Measurements from ENCODE around the gene DCTPP1.

Gene DCTPP1

GRCh38 chr16:30395992-30396585 lies 33.7 kb downstream of the DCTPP1 start:
- Mint-ChIP-seq H3K27me3 (no peaks in the 10 kb centered on the region), H3K4me1 (peaks cover 53% of the 10 kb centered on the region)
- peak; percentile 7 for ATAC-seq

DNA sequence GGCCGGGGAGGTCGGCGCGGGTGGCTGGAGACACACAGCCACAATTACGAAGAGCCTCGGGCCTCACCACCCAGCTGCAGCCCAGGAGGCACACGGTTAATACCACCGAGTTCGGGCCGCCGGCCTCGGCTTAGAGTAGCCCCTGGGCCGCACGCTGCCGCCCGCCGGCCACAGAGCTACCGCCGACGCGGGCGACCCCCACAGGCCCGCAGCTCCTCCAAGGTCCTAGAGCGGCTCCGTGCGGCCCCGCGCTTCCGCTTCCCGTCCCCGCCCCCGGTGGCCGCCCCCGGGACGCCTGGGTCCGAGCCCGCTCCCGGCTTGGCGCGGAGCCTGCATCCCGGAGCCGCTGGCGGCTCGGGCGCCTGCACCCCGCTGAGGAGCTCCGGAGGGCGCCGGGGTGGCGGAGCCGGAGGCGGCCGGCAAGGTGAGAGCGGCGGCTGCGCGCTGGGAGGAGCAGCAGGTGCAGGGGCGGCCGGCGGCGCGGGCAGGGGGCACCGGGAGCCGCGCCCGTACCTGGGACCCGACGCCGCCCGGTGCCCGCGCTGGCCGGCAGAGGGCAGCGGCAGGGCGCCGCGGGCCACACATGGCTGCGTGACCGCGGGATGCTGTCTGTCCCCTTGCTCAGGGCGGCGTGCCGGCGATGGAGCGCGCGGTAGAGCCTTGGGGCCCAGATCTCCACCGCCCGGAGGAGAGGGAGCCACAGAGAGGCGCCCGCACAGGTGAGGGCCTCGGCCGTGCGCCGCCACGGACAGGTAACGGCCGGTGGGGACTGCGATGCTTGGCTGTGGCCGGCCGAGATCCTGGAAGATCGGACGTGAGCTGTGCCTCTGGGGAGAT lies 34.5 kb downstream of the DCTPP1 start, which contains the start of gene ZNF48:
ZNF48 (plus strand) TSS at position 266 of the 837 bp plus-strand sequence; CDS start at position 641, 375 bp downstream.
- Mint-ChIP-seq H3K4me3 (peak within 1 kb of the TSS; percentile 85), H3K27me3 (no peaks in the 10 kb centered on the region), H3K27ac (peak within 1 kb of the TSS; percentile 68), H3K36me3 (ENCODE audit: low read depth) (peaks cover 15% of the 10 kb centered on the region), H3K9me3 (no peaks in the 10 kb centered on the region), H3K4me1 (peaks cover 46% of the 10 kb centered on the region)
- peak; percentile 68 for DNase-seq
- ATAC-seq = peak; percentile 58

More at GRCh38 chr16:30395992-30396585, 33.7 kb downstream of the DCTPP1 start:
- DNase-seq = no peak
- Mint-ChIP-seq H3K27ac (peak overlapping the region; percentile 32), H3K4me3 (peak overlapping the region; percentile 85), H3K36me3 (ENCODE audit: low read depth) (peaks cover 15% of the 10 kb centered on the region), H3K9me3 (no peaks in the 10 kb centered on the region)

DNA sequence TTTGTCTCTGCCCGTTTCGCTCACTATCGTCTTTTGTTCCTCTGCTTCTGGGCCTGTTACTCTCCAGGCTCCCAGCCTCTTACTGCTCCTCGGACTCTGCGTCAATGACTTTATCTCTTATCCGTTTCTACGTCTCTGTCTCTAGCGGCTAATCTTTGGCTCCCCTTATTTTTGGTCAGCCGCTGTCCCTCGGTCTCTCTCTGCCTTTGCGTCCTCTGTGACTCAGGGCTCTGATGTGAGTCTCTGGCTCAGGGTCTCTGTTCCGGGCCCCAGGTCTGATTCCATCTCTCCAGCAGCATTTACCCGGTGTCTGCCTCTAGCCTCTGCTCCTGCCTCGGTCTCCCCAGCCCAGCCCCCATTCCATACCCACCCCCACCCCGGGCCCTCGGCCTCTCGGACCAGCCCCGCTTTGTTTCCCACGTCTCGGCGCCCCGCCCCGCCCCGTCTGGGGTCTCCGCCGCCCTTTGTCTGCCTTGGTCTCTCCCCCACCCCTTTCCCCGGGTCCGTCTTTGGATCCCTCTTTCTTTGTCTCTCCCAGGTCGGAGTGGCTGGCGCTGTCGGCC lies 35.2 kb downstream of the DCTPP1 start:
- H3K27ac Mint-ChIP-seq = peak overlapping the region; percentile 68
- H3K9me3 Mint-ChIP-seq = no peaks in the 10 kb centered on the region
- no peaks in the 10 kb centered on the region for H3K27me3 Mint-ChIP-seq
- DNase-seq (no peak), ATAC-seq (no peak)
- peaks cover 39% of the 10 kb centered on the region for H3K4me1 Mint-ChIP-seq
- H3K4me3 Mint-ChIP-seq = peak overlapping the region; percentile 85
- H3K36me3 Mint-ChIP-seq (ENCODE audit: low read depth) = peaks cover 15% of the 10 kb centered on the region

- H3K36me3 Mint-ChIP-seq (ENCODE audit: low read depth) = peaks cover 17% of the 10 kb centered on the region
- no peaks in the 10 kb centered on the region for H3K27me3 Mint-ChIP-seq
- H3K9me3 Mint-ChIP-seq = no peaks in the 10 kb centered on the region
- peak overlapping the region; percentile 96 for H3K27ac Mint-ChIP-seq
- H3K4me3 Mint-ChIP-seq = peak overlapping the region; percentile 90
- H3K4me1 Mint-ChIP-seq = peaks cover 44% of the 10 kb centered on the region
- ATAC-seq (no peak), DNase-seq (no peak)
Measured at GRCh38 chr16:30383521-30383920, 46.3 kb downstream of the DCTPP1 start.

- Mint-ChIP-seq H3K27me3 (no peaks in the 10 kb centered on the region), H3K9me3 (no peaks in the 10 kb centered on the region), H3K4me1 (peaks cover 55% of the 10 kb centered on the region), H3K4me3 (peak within 1 kb of the TSS; percentile 90), H3K36me3 (ENCODE audit: low read depth) (peaks cover 20% of the 10 kb centered on the region), H3K27ac (peak within 1 kb of the TSS; percentile 96)
- ATAC-seq = peak; percentile 57
- peak; percentile 75 for DNase-seq
Measured at GRCh38 chr16:30382111-30382881, 47.5 kb downstream of the DCTPP1 start, which contains the start of gene SEPTIN1. Gene SEPTIN1, minus strand, starts transcription at chr16:30382561. Its CDS starts 19 bp downstream, at chr16:30382542.

GRCh38 chr16:30381291-30382041 lies 48.4 kb downstream of the DCTPP1 start:
- H3K27me3 Mint-ChIP-seq = no peaks in the 10 kb centered on the region
- H3K27ac Mint-ChIP-seq = peak overlapping the region; percentile 96
- no peaks in the 10 kb centered on the region for H3K9me3 Mint-ChIP-seq
- peak overlapping the region; percentile 90 for H3K4me3 Mint-ChIP-seq
- DNase-seq (no peak), ATAC-seq (no peak)
- peaks cover 20% of the 10 kb centered on the region for H3K36me3 Mint-ChIP-seq (ENCODE audit: low read depth)
- H3K4me1 Mint-ChIP-seq = peaks cover 60% of the 10 kb centered on the region

GRCh38 chr16:30380803-30381208 lies 49.0 kb downstream of the DCTPP1 start:
- DNase-seq = no peak
- no peaks in the 10 kb centered on the region for H3K9me3 Mint-ChIP-seq
- no peak for ATAC-seq
- H3K4me1 Mint-ChIP-seq = peaks cover 62% of the 10 kb centered on the region
- H3K27me3 Mint-ChIP-seq = no peaks in the 10 kb centered on the region
- H3K4me3 Mint-ChIP-seq = peak overlapping the region; percentile 90
- peak overlapping the region; percentile 96 for H3K27ac Mint-ChIP-seq
- H3K36me3 Mint-ChIP-seq (ENCODE audit: low read depth) = peaks cover 20% of the 10 kb centered on the region

DNA sequence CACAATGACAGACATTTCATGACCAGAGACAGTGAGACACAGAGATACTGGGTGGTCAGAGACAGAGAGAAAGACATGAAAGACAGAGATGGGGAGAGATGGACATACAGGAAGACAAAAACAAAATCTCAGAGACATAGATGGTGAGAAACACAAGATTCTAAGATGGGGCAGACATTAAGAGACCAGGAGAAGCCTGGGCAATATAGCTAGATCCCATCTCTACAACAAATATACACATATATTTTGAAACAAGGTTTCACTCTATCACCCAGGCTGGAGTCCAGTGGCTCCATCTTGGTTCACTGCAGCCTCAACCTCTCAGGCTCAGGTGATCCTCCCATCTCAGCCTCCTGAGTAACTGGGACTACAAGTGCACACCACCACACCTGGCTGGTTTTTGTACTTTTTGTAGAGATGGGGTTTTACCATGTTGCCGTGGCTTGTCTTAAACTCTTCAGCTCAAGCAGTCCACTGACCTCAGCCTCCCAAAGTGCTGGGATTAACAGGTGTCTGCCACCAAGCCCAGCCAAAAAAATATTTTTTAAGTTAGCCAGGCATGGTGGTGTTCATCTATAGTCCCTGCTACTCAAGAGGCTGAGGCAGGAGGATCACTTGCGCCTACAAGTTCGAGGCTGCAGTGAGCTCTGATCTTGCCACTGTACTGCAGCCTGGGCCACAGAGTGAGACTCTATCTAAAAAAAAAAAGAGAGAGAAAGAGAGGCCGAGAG lies 49.6 kb downstream of the DCTPP1 start:
- Mint-ChIP-seq H3K9me3 (no peaks in the 10 kb centered on the region), H3K27ac (peak overlapping the region; percentile 96), H3K27me3 (no peaks in the 10 kb centered on the region), H3K36me3 (ENCODE audit: low read depth) (peaks cover 20% of the 10 kb centered on the region), H3K4me3 (peak overlapping the region; percentile 90), H3K4me1 (peaks cover 62% of the 10 kb centered on the region)
- DNase-seq = no peak
- no peak for ATAC-seq

- Mint-ChIP-seq H3K4me3 (peak overlapping the region; percentile 92), H3K4me1 (peaks cover 60% of the 10 kb centered on the region)
- DNase-seq = no peak
Measured at GRCh38 chr16:30379158-30379783, 50.6 kb downstream of the DCTPP1 start.

DNA sequence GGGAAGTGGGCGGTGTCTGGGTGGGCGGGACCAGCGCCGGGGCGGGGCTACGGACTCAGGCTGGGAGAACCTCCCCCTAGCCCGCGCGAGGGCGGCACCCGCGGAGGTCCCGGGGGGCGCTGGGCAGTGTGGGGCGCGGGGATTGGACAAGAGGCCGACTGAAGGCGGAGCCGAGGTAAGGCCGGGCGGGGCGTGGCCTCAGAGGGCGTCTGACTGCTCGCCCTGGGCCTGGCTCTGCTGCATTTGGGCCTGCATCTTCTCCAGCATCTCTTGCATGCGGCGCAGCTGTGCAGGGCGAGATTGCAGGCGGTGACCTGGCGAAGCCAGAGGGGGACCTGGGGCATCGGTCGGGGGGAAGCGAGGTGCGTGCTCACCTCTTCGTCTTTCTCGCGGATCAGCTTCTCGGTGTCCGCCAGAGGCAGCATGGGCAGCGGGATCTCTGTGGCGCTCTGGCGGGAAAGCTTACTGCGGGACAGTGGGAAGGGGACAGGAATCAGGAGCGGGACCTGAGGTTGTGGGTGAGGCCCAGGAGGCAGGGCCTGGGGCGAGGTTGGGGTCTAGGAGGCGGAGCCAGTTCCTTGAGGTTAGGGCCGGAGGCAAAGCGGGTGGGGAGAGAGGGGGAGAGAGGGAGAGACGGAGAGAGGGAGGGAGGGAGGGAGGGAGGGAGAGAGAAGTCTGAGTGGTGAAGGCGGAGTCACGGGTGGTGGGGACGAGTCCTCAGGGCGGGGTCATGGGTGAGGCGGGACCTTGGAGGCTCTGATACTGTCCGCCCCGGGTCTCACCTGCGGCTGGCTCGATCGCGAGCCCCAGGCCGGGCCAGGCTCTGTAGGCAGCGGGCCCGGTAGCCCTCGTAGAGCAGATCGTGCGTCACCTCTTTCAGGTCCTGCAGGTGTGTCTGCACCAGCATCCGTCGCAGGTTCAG lies 51.3 kb downstream of the DCTPP1 start:
- Mint-ChIP-seq H3K4me3 (peak overlapping the region; percentile 92), H3K27ac (peak overlapping the region; percentile 99), H3K27me3 (no peaks in the 10 kb centered on the region), H3K4me1 (peaks cover 56% of the 10 kb centered on the region), H3K36me3 (ENCODE audit: low read depth) (peaks cover 20% of the 10 kb centered on the region), H3K9me3 (no peaks in the 10 kb centered on the region)
- peak; percentile 100 for DNase-seq
- ATAC-seq = peak; percentile 90

More at GRCh38 chr16:30379158-30379783, 50.6 kb downstream of the DCTPP1 start:
- Mint-ChIP-seq H3K9me3 (no peaks in the 10 kb centered on the region), H3K36me3 (ENCODE audit: low read depth) (peaks cover 20% of the 10 kb centered on the region), H3K27ac (peak overlapping the region; percentile 99), H3K27me3 (no peaks in the 10 kb centered on the region)
- ATAC-seq = no peak

DNA sequence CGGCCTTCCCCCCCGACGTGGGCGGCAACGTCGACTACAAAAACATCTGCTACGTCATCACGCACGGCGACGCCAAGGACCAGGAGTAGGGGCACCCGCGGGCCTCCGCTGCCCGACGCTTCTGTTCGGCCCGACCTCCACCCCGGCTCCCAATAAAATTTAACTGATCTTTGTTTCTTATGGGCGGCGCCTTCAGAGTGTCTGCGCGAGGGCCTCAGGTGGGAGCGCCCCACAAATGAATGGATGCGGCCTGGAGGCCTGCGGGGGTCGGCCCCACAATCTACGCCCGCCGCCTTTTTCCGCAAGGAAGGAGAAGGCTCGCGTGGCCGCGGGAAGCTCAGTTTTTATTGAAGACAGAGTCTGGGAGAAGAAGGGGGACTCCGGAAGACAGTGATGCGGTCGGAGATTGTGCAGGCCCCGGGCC lies 52.0 kb downstream of the DCTPP1 start:
- H3K27me3 Mint-ChIP-seq = no peaks in the 10 kb centered on the region
- H3K4me3 Mint-ChIP-seq = peak overlapping the region; percentile 92
- peak overlapping the region; percentile 99 for H3K27ac Mint-ChIP-seq
- peaks cover 50% of the 10 kb centered on the region for H3K4me1 Mint-ChIP-seq
- peak; percentile 38 for ATAC-seq
- H3K9me3 Mint-ChIP-seq = no peaks in the 10 kb centered on the region
- peaks cover 20% of the 10 kb centered on the region for H3K36me3 Mint-ChIP-seq (ENCODE audit: low read depth)
- DNase-seq = peak; percentile 87
